Activated CD8-positive, alpha-beta T cell treated with anti-CD3 and anti-CD28 coated beads for 36 hours (primary cell): ENCODE measurements around the gene LRMDA. TPM values are rescaled to one million over a fixed set of nuclear protein-coding genes. Genes with fewer than 3 reads are reported as not detected.

Experiments used
- ATAC-seq: fragments of 200-7000 bp; cut with Tn5 transposase; one replicate; pipeline ENCODE4 v1.10.0; 2021; ENCODE audit warnings: mild to moderate bottlenecking, moderate library complexity
- CTCF ChIA-PET: fragments of 350-600 bp; sonication (Branson Sonifier 250); formaldehyde crosslinking; loops from one replicate; lab custom pipeline; 2021; ENCODE audit warnings: antibody characterized with exemption; lab: Charles Lee
- POLR2A ChIA-PET: fragments of 350-600 bp; sonication (Branson Sonifier 250); formaldehyde crosslinking; loops from one replicate; lab custom pipeline; 2021; ENCODE audit warnings: antibody characterized with exemption; lab: Charles Lee
- DNase-seq: peaks from one replicate; pipeline ENCODE4 v3.0.0-alpha.2; 2020
- H3K27ac Mint-ChIP-seq: one replicate; pipeline ENCODE4 v1.8.0; 2021; ENCODE audit warnings: mild to moderate bottlenecking, mixed read lengths
- H3K27me3 Mint-ChIP-seq: one replicate; pipeline ENCODE4 v1.8.0; 2021; ENCODE audit warnings: mixed read lengths
- H3K36me3 Mint-ChIP-seq: one replicate; pipeline ENCODE4 v1.8.0; 2021; ENCODE audit warnings: low read depth, mixed read lengths
- H3K4me1 Mint-ChIP-seq: one replicate; pipeline ENCODE4 v1.8.0; 2021; ENCODE audit warnings: low read depth, mixed read lengths
- H3K4me3 Mint-ChIP-seq: one replicate; pipeline ENCODE4 v1.8.0; 2021; ENCODE audit warnings: mild to moderate bottlenecking, moderate library complexity, mixed read lengths
- H3K9me3 Mint-ChIP-seq: one replicate; pipeline ENCODE4 v1.8.0; 2021; ENCODE audit warnings: mixed read lengths
- CTCF ChIP-seq: fragments of 200-600 bp; IDR thresholded peaks from one replicate; pipeline ENCODE4 v1.8.0; 2022; ENCODE audit warnings: antibody characterized with exemption, mild to moderate bottlenecking
- intact Hi-C: fragments of 100-400 bp; cut with micrococcal nuclease; formaldehyde crosslinking; loops from one replicate; pipeline ENCODE4 v1.10.0; 2022
- total RNA-seq, 2 experiments: library from RNA; stranded (reverse); gene quantifications; one replicate each; pipeline ENCODE4 v1.2.3, GENCODE V29; 2021

Gene LRMDA
- total RNA-seq, 2 experiments from 2014 or later, result not detected

- no peak overlapping the region for H3K27ac Mint-ChIP-seq
- no peaks in the 10 kb centered on the region for H3K27me3 Mint-ChIP-seq
- H3K9me3 Mint-ChIP-seq, result no peaks in the 10 kb centered on the region
- DNase-seq (no peak), ATAC-seq (no peak)
- H3K4me1 Mint-ChIP-seq, result no peaks in the 10 kb centered on the region
- ChIA-PET POLR2A (no interaction called here), CTCF (no interaction called here)
- H3K36me3 Mint-ChIP-seq, result no peaks in the 10 kb centered on the region
- no peak for TF ChIP-seq CTCF
- H3K4me3 Mint-ChIP-seq, result no peak overlapping the region
- intact Hi-C loops, result no loop called here
These were observed 803.2 kb downstream of the LRMDA start for GRCh38 chr10:76234499-76235226.

- no peak for ATAC-seq
- no peaks in the 10 kb centered on the region for H3K9me3 Mint-ChIP-seq
- POLR2A ChIA-PET, result no interaction called here
- H3K27me3 Mint-ChIP-seq, result no peaks in the 10 kb centered on the region
- DNase-seq, result no peak
- CTCF ChIA-PET, result interaction anchor here (1.3 kb wide), 1 partner anchor 200 kb away, joined by 3 read pairs; no protein-coding TSS in a partner anchor
- H3K36me3 Mint-ChIP-seq, result no peaks in the 10 kb centered on the region
- no peak overlapping the region for H3K4me3 Mint-ChIP-seq
- H3K4me1 Mint-ChIP-seq, result no peaks in the 10 kb centered on the region
- intact Hi-C loops, result no loop called here
- TF ChIP-seq CTCF, result no peak
- no peak overlapping the region for H3K27ac Mint-ChIP-seq
These were observed 804.9 kb downstream of the LRMDA start for GRCh38 chr10:76236356-76236755.

GRCh38 chr10:76242956-76243355 lies 811.5 kb downstream of the LRMDA start:
- Mint-ChIP-seq H3K4me3 (no peak overlapping the region), H3K27ac (no peak overlapping the region), H3K4me1 (no peaks in the 10 kb centered on the region), H3K27me3 (no peaks in the 10 kb centered on the region), H3K36me3 (no peaks in the 10 kb centered on the region), H3K9me3 (peaks cover 2% of the 10 kb centered on the region)
- intact Hi-C loops, result no loop called here
- ChIA-PET CTCF (no interaction called here), POLR2A (interaction anchor here (0.6 kb wide), 1 partner anchor 368 kb away, joined by 3 read pairs; no protein-coding TSS in a partner anchor)
- TF ChIP-seq CTCF, result no peak
- no peak for DNase-seq
- no peak for ATAC-seq

GRCh38 chr10:76244061-76244686 lies 812.8 kb downstream of the LRMDA start:
- Mint-ChIP-seq H3K27ac (no peak overlapping the region), H3K27me3 (no peaks in the 10 kb centered on the region), H3K9me3 (peaks cover 2% of the 10 kb centered on the region), H3K4me1 (no peaks in the 10 kb centered on the region), H3K4me3 (no peak overlapping the region), H3K36me3 (no peaks in the 10 kb centered on the region)
- intact Hi-C loops, result no loop called here
- ChIA-PET CTCF (interaction anchor here (0.7 kb wide), 1 partner anchor 17 kb away, joined by 3 read pairs; no protein-coding TSS in a partner anchor), POLR2A (no interaction called here)
- TF ChIP-seq CTCF, result no peak
- DNase-seq, result no peak
- no peak for ATAC-seq

- Mint-ChIP-seq H3K9me3 (peaks cover 2% of the 10 kb centered on the region), H3K4me1 (no peaks in the 10 kb centered on the region), H3K27ac (no peak overlapping the region), H3K4me3 (no peak overlapping the region), H3K36me3 (no peaks in the 10 kb centered on the region), H3K27me3 (no peaks in the 10 kb centered on the region)
- ChIA-PET POLR2A (no interaction called here), CTCF (no interaction called here)
- no peak for DNase-seq
- intact Hi-C loops, result no loop called here
- no peak for TF ChIP-seq CTCF
- ATAC-seq, result no peak
These were observed 814.6 kb downstream of the LRMDA start for GRCh38 chr10:76245951-76246495.
